ENCODE data around the gene EEA1.

EEA1 gene

GRCh38 chr12:92784797-92785562, 144.1 kb downstream of the EEA1 start:
- ChIA-PET CTCF (interaction anchor here (0.6 to 1.3 kb wide), 3 partner anchors 13 to 145 kb away, joined by 3 to 4 read pairs (median 3); no protein-coding TSS in a partner anchor), POLR2A (interaction anchor here (1.5 kb wide), 1 partner anchor 144 kb away, joined by 3 read pairs; the partner anchor contains the start of gene EEA1)
- TF ChIP-seq FOXK2 (IDR thresholded peaks at IDR 0.05) (peak; percentile 48; the same call in 1 of the 2 replicates), CTBP1 (IDR thresholded peaks at IDR 0.05; ENCODE audit: borderline replicate concordance) (no peak), SP1 (IDR thresholded peaks at IDR 0.05) (no peak), NFRKB (IDR thresholded peaks at IDR 0.05) (no peak), SUZ12 (IDR thresholded peaks at IDR 0.05) (no peak), ARNT (IDR thresholded peaks at IDR 0.05) (no peak), ELF4 (IDR thresholded peaks at IDR 0.05) (no peak)
- TF ChIP-seq, protein P1, sequence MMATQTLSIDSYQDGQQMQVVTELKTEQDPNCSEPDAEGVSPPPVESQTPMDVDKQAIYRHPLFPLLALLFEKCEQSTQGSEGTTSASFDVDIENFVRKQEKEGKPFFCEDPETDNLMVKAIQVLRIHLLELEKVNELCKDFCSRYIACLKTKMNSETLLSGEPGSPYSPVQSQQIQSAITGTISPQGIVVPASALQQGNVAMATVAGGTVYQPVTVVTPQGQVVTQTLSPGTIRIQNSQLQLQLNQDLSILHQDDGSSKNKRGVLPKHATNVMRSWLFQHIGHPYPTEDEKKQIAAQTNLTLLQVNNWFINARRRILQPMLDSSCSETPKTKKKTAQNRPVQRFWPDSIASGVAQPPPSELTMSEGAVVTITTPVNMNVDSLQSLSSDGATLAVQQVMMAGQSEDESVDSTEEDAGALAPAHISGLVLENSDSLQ (IDR thresholded peaks at IDR 0.05), result no peak
- peak; percentile 72 for DNase-seq (ENCODE audit: extremely low spot score)

DNA sequence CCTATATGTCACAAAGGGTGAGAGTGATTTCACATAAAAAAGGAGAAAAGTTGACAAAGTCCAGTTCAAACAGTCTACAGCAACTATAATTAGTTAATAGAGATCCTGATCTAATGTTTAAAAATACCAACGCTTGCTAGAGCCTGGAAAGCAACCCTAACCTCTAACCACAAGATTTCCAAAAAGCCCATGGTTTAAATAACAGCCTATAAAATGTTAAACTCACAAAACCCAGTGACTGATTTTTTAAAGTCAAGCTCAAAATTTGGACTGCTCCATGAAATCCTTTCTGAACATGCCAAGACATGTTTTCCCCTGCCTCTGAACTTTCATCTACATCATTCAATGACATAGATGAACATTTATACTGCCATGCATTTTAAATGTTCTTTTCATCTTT, 144.7 kb downstream of the EEA1 start:
- POLR2A ChIA-PET, result no interaction called here

DNA sequence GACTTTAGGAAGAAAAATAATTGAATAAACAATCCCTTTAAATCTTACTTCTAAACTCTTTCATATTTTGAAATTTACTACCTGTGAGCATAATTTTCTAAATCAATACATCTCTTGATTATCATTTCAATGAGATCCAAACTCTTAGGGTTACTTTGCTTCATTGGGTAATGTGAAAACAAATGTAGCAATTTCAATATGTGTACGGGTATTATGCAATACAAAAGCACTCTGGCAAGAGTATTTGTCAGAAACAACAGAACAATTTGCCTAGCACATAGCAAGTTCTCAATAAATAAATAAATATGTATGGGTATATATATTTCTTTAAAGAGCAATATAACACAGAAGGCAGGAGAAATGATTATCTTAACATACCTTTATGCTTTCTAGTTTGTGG, 149.2 kb downstream of the EEA1 start:
- ChIA-PET POLR2A (no interaction called here), CTCF (no interaction called here)
- no peak for TF ChIP-seq SP1 (IDR thresholded peaks at IDR 0.05)
- TF ChIP-seq, protein P1 (IDR thresholded peaks at IDR 0.05), result no peak
- no peak for TF ChIP-seq BHLHE40 (IDR thresholded peaks at IDR 0.05; ENCODE audit: borderline replicate concordance)
- no peak for TF ChIP-seq LEF1 (IDR thresholded peaks at IDR 0.05; ENCODE audit: borderline replicate concordance)
- TF ChIP-seq FOXA1 (IDR thresholded peaks at IDR 0.05), result no peak
- TF ChIP-seq HDGF (IDR thresholded peaks at IDR 0.05; ENCODE audit: borderline replicate concordance), result no peak
- DNase-seq (ENCODE audit: extremely low spot score), result no peak

More for the DNA sequence above, 144.7 kb downstream of the EEA1 start:
- no peak for TF ChIP-seq BHLHE40 (IDR thresholded peaks at IDR 0.05; ENCODE audit: borderline replicate concordance)
- no peak for DNase-seq (ENCODE audit: extremely low spot score)
- CTCF ChIA-PET, result interaction anchor here (0.6 kb wide), 1 partner anchor 86 kb away, joined by 7 read pairs; no protein-coding TSS in a partner anchor

GRCh38 chr12:92778525-92778924, 150.6 kb downstream of the EEA1 start:
- CTCF ChIA-PET, result no interaction called here
- POLR2A ChIA-PET, result no interaction called here
- no peak for TF ChIP-seq L3MBTL2 (conservative IDR thresholded peaks at IDR 0.05)
- TF ChIP-seq HDGF (IDR thresholded peaks at IDR 0.05; ENCODE audit: borderline replicate concordance), result no peak
- TF ChIP-seq NFRKB (IDR thresholded peaks at IDR 0.05), result no peak
- DNase-seq (ENCODE audit: extremely low spot score), result no peak

- CTCF ChIA-PET, result no interaction called here
- POLR2A ChIA-PET, result no interaction called here
- DNase-seq (ENCODE audit: extremely low spot score), result no peak
Observed at GRCh38 chr12:92775416-92775815, 153.7 kb downstream of the EEA1 start.

DNA sequence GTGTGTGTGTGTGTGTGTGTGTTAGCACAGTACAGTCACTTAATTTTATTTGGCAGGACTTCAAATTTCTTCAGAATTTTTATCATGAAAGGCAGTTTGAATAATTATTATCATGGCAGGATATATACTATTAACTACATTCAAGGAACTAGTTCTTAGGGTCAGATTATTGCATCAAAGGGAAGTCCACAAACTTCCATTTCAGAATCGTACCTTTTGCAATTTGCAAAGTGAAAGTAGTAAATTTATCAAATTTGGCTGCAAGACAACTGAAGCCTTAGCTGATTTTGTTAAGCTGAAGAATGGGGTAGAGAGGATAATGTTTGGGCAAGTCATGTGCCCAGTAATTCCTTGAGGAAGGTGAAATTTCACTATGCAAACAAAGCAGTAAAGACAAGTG, 158.1 kb downstream of the EEA1 start:
- CTCF ChIA-PET, result no interaction called here
- no peak for DNase-seq (ENCODE audit: extremely low spot score)
- TF ChIP-seq SUZ12 (IDR thresholded peaks at IDR 0.05) (no peak), FOXM1 (IDR thresholded peaks at IDR 0.05; ENCODE audit: borderline replicate concordance) (no peak), ARNT (IDR thresholded peaks at IDR 0.05) (no peak), NFRKB (IDR thresholded peaks at IDR 0.05) (no peak), TARDBP (IDR thresholded peaks at IDR 0.05) (no peak), LEF1 (IDR thresholded peaks at IDR 0.05; ENCODE audit: borderline replicate concordance) (no peak), HDGF (IDR thresholded peaks at IDR 0.05; ENCODE audit: borderline replicate concordance) (no peak), ELF4 (IDR thresholded peaks at IDR 0.05) (no peak), L3MBTL2 (conservative IDR thresholded peaks at IDR 0.05) (no peak)
- POLR2A ChIA-PET, result no interaction called here

More at GRCh38 chr12:92775416-92775815, 153.7 kb downstream of the EEA1 start:
- TF ChIP-seq TARDBP (IDR thresholded peaks at IDR 0.05) (no peak), L3MBTL2 (conservative IDR thresholded peaks at IDR 0.05) (no peak), ELF4 (IDR thresholded peaks at IDR 0.05) (no peak), LEF1 (IDR thresholded peaks at IDR 0.05; ENCODE audit: borderline replicate concordance) (no peak), ZNF384 (IDR thresholded peaks at IDR 0.05) (no peak), FOXA1 (IDR thresholded peaks at IDR 0.05) (no peak), NFRKB (IDR thresholded peaks at IDR 0.05) (no peak), BHLHE40 (IDR thresholded peaks at IDR 0.05; ENCODE audit: borderline replicate concordance) (no peak), SP1 (IDR thresholded peaks at IDR 0.05) (no peak), SUZ12 (IDR thresholded peaks at IDR 0.05) (no peak)

GRCh38 chr12:92769124-92769901, 159.8 kb downstream of the EEA1 start:
- POLR2A ChIA-PET, result no interaction called here
- CTCF ChIA-PET, result no interaction called here
- DNase-seq (ENCODE audit: extremely low spot score), result no peak
- TF ChIP-seq FOXK2 (IDR thresholded peaks at IDR 0.05) (no peak), FOXM1 (IDR thresholded peaks at IDR 0.05; ENCODE audit: borderline replicate concordance) (no peak), HDGF (IDR thresholded peaks at IDR 0.05; ENCODE audit: borderline replicate concordance) (no peak), ELF4 (IDR thresholded peaks at IDR 0.05) (no peak), L3MBTL2 (conservative IDR thresholded peaks at IDR 0.05) (no peak), CTBP1 (IDR thresholded peaks at IDR 0.05; ENCODE audit: borderline replicate concordance) (no peak), SUZ12 (IDR thresholded peaks at IDR 0.05) (no peak), ARNT (IDR thresholded peaks at IDR 0.05) (no peak), SP1 (IDR thresholded peaks at IDR 0.05) (no peak), FOXA1 (IDR thresholded peaks at IDR 0.05) (no peak), TARDBP (IDR thresholded peaks at IDR 0.05) (no peak), BHLHE40 (IDR thresholded peaks at IDR 0.05; ENCODE audit: borderline replicate concordance) (no peak)
- TF ChIP-seq, protein P1 (IDR thresholded peaks at IDR 0.05), result no peak

Data from HEK293T (cell line).